Small intestine (tissue), 7 donors: ENCODE results near the gene ELMO1. TPM values are rescaled to one million over a fixed set of nuclear protein-coding genes. Genes with fewer than 3 reads are reported as not detected.

Experiments
- DNase-seq, 2 donors: peaks; one replicate each; pipeline versions ENCODE4 v3.0.0 to v3.0.0-alpha.2; 2013
- FAIRE-seq: peaks from 2 replicates; lab custom pipeline; 2012; peaks lifted over from hg19 to GRCh38; lab: Jason Lieb, UNC
- H3K27ac ChIP-seq, 3 donors: one replicate each; pipeline ENCODE4 v1.5.1; 2013; ENCODE audit warnings: low read length in 2 of 3, mild to moderate bottlenecking in 2 of 3, control low read depth in 1 of 3, inconsistent platforms in 1 of 3, low read depth in 1 of 3, moderate library complexity in 1 of 3
- H3K27me3 ChIP-seq, 3 donors: one replicate each; pipeline ENCODE4 v1.6.1; 2013; ENCODE audit warnings: low read length in 3 of 3, inconsistent platforms in 1 of 3; ENCODE audit not compliant: control insufficient read depth in 3 of 3, insufficient read depth in 3 of 3
- H3K36me3 ChIP-seq, 3 donors: one replicate each; pipeline ENCODE4 v1.6.1; 2013; ENCODE audit warnings: low read length in 3 of 3, inconsistent platforms in 1 of 3, low read depth in 1 of 3, mild to moderate bottlenecking in 1 of 3, moderate library complexity in 1 of 3; ENCODE audit not compliant: control insufficient read depth in 3 of 3, insufficient read depth in 2 of 3
- H3K4me1 ChIP-seq, 3 donors: one replicate each; pipeline ENCODE4 v1.6.1; 2013; ENCODE audit warnings: low read length in 2 of 3, inconsistent platforms in 1 of 3, low read depth in 1 of 3, mild to moderate bottlenecking in 1 of 3, moderate library complexity in 1 of 3; ENCODE audit not compliant: control insufficient read depth in 3 of 3, insufficient read depth in 2 of 3
- H3K4me3 ChIP-seq, 3 donors: one replicate each; pipeline ENCODE4 v1.5.1; 2013; ENCODE audit warnings: low read length in 3 of 3, control low read depth in 1 of 3, inconsistent platforms in 1 of 3, low read depth in 1 of 3, mild to moderate bottlenecking in 1 of 3, moderate library complexity in 1 of 3
- H3K9me3 ChIP-seq, 2 donors: one replicate each; pipeline ENCODE4 v1.6.1; 2013; ENCODE audit warnings: low read depth in 1 of 2, low read length in 1 of 2; ENCODE audit not compliant: control insufficient read depth in 2 of 2, insufficient read depth in 1 of 2
- WGBS, 3 donors: extraction: QIAGEN DNeasy Blood & Tissue Kit; methylation state at CpG; one replicate each; pipeline ENCODE4 v1.1.7; 2013; 5-methylcytosine and 5-hydroxymethylcytosine counted together
- polyA plus RNA-seq, 4 donors: library from polyadenylated mRNA; stranded (reverse) in 3 of 4; unstranded in 1 of 4; fragments of 200-250 nt in 3 of 4; fragments of 120-200 nt in 1 of 4; gene quantifications; one replicate each; pipeline versions ENCODE4 v1.2.1 to v1.2.3, GENCODE V29; 2013
- donor health status: healthy with polysubstance abuse.
- donor health status: control.
- donor health status: control.
- donor health status: Bipolar disorder and iron deficiency.
- donor health status: healthy.

Gene ELMO1
- polyA plus RNA-seq, 4 donors: 1.8 to 9.3 (median 7.3) TPM

- WGBS, 3 donors: 71 to 84% (median 82%) methylated on average over 3 of the region's 3 CpGs
- H3K36me3 ChIP-seq: no peaks in the 10 kb centered on the region
- H3K27ac ChIP-seq: no peak overlapping the region
- no peak for DNase-seq
- H3K4me3 ChIP-seq: no peak overlapping the region
- no peaks in the 10 kb centered on the region for H3K27me3 ChIP-seq
- FAIRE-seq: no peak
- H3K4me1 ChIP-seq: no peaks in the 10 kb centered on the region
- peaks cover 0 to 2% of the 10 kb centered on the region in 2 donors for H3K9me3 ChIP-seq
These were observed 486.3 kb downstream of the ELMO1 start for GRCh38 chr7:36962367-36962766.

GRCh38 chr7:36961693-36962092 lies 487.0 kb downstream of the ELMO1 start:
- H3K27me3 ChIP-seq: no peaks in the 10 kb centered on the region
- no peaks in the 10 kb centered on the region for H3K36me3 ChIP-seq
- H3K27ac ChIP-seq: no peak overlapping the region
- H3K4me1 ChIP-seq: no peaks in the 10 kb centered on the region
- H3K9me3 ChIP-seq: no peaks in the 10 kb centered on the region
- H3K4me3 ChIP-seq: no peak overlapping the region
- FAIRE-seq (no peak), DNase-seq (no peak)

- Histone ChIP-seq H3K27ac (no peak overlapping the region), H3K36me3 (no peaks in the 10 kb centered on the region), H3K4me1 (no peaks in the 10 kb centered on the region), H3K27me3 (no peaks in the 10 kb centered on the region), H3K4me3 (no peak overlapping the region), H3K9me3 (no peaks in the 10 kb centered on the region)
- FAIRE-seq (no peak), DNase-seq (no peak)
- whole genome bisulfite sequencing, 3 donors: 64 to 79% (median 79%) methylated on average over 2 of the region's 2 CpGs
These were observed 487.6 kb downstream of the ELMO1 start for GRCh38 chr7:36961097-36961496.

GRCh38 chr7:36960105-36960504 lies 488.6 kb downstream of the ELMO1 start:
- Histone ChIP-seq H3K27me3 (no peaks in the 10 kb centered on the region), H3K27ac (no peak overlapping the region), H3K4me1 (no peaks in the 10 kb centered on the region), H3K36me3 (no peaks in the 10 kb centered on the region), H3K9me3 (no peaks in the 10 kb centered on the region), H3K4me3 (no peak overlapping the region)
- no peak for FAIRE-seq
- DNase-seq: no peak
- 96 to 100% (median 97%) methylated on average over 1 of the region's 1 CpG for WGBS, 3 donors

- H3K4me1 ChIP-seq: no peaks in the 10 kb centered on the region
- no peak overlapping the region for H3K27ac ChIP-seq
- 52 to 67% (median 61%) methylated on average over 4 of the region's 4 CpGs for WGBS, 3 donors
- no peaks in the 10 kb centered on the region for H3K36me3 ChIP-seq
- DNase-seq (no peak), FAIRE-seq (no peak)
- H3K27me3 ChIP-seq: no peaks in the 10 kb centered on the region
- H3K4me3 ChIP-seq: no peak overlapping the region
- H3K9me3 ChIP-seq: no peaks in the 10 kb centered on the region
These were observed 490.4 kb downstream of the ELMO1 start for GRCh38 chr7:36958111-36958733.

- Histone ChIP-seq H3K36me3 (no peaks in the 10 kb centered on the region), H3K4me3 (no peak overlapping the region), H3K4me1 (no peaks in the 10 kb centered on the region), H3K27ac (no peak overlapping the region), H3K9me3 (no peaks in the 10 kb centered on the region), H3K27me3 (no peaks in the 10 kb centered on the region)
- FAIRE-seq (no peak), DNase-seq (peak in 1 of 2 donors; percentile 34)
- WGBS, 3 donors: 80 to 90% (median 87%) methylated on average over 3 of the region's 3 CpGs
These were observed 491.0 kb downstream of the ELMO1 start for GRCh38 chr7:36957620-36958019.

- Histone ChIP-seq H3K4me1 (no peaks in the 10 kb centered on the region), H3K27ac (no peak overlapping the region), H3K9me3 (no peaks in the 10 kb centered on the region), H3K4me3 (no peak overlapping the region), H3K36me3 (no peaks in the 10 kb centered on the region), H3K27me3 (no peaks in the 10 kb centered on the region)
- DNase-seq (no peak), FAIRE-seq (no peak)
- 91 to 97% (median 92%) methylated on average over 6 of the region's 6 CpGs for WGBS, 3 donors
These were observed 491.9 kb downstream of the ELMO1 start for GRCh38 chr7:36956814-36957213.

- no peak for DNase-seq
- no peak overlapping the region for H3K4me3 ChIP-seq
- H3K27me3 ChIP-seq: no peaks in the 10 kb centered on the region
- H3K9me3 ChIP-seq: peaks cover 0 to 2% of the 10 kb centered on the region in 2 donors
- 84 to 92% (median 90%) methylated on average over 3 of the region's 3 CpGs for WGBS, 3 donors
- no peak overlapping the region for H3K27ac ChIP-seq
- H3K36me3 ChIP-seq: no peaks in the 10 kb centered on the region
- FAIRE-seq: no peak
- H3K4me1 ChIP-seq: no peaks in the 10 kb centered on the region
These were observed 493.1 kb downstream of the ELMO1 start for GRCh38 chr7:36955456-36956129.
